HepG2 (cell line): ENCODE data around the gene KCTD21. TPM values are rescaled to one million over a fixed set of nuclear protein-coding genes. Genes with fewer than 3 reads are reported as not detected.

Source experiments
- ATAC-seq: fragments of 200-7000 bp; cut with Tn5 transposase; 3 replicates; pipeline ENCODE4 v1.9.1; 2020; ENCODE audit warnings: mild to moderate bottlenecking, moderate library complexity
- BruUV-seq: library from RNA; stranded (reverse); fragments of 400-500 nt; replicated peaks from 2 replicates; lab custom pipeline; 2021; lab: Mats Ljungman, UMichigan
- CTCF ChIA-PET: fragments of 300-600 bp; formaldehyde crosslinking; extraction: SDS; loops from one replicate; lab custom pipeline; 2021; ENCODE audit warnings: low total read pairs, inconsistent platforms, low intra/inter-chr PET ratio; lab: Yijun Ruan, JAX
- POLR2A ChIA-PET: fragments of 350-600 bp; sonication (Branson Sonifier 250); formaldehyde crosslinking; loops from one replicate; lab custom pipeline; 2020; ENCODE audit warnings: antibody characterized with exemption, inconsistent platforms; lab: Yijun Ruan, JAX
- DNase-seq: peaks from one replicate; pipeline ENCODE4 v3.0.0-alpha.2; 2015; ENCODE audit warnings: low spot score
- FAIRE-seq: peaks from 3 replicates; lab custom pipeline; 2011; peaks lifted over from hg19 to GRCh38; lab: Jason Lieb, UNC
- H2AFZ ChIP-seq: one replicate; pipeline ENCODE4 v1.6.1; 2011; ENCODE audit warnings: low read length, inconsistent platforms
- H3K27ac ChIP-seq: fragments of 300-600 bp; 3 replicates; pipeline ENCODE4 v1.8.0; 2011; ENCODE audit warnings: mixed run types, mild to moderate bottlenecking, mixed read lengths, low read length, inconsistent platforms; ENCODE audit not compliant: insufficient read depth; ENCODE audit errors: extremely low read length
- H3K27me3 ChIP-seq, 2 experiments: fragments of 200-600 bp in 1 of 2; 2 replicates in 1 of 2; 3 replicates in 1 of 2; pipeline versions ENCODE4 v1.6.0 to v1.8.0; 2011; ENCODE audit warnings: low read length in 2 of 2, mild to moderate bottlenecking in 2 of 2, moderate library complexity in 2 of 2, inconsistent platforms in 1 of 2; ENCODE audit not compliant: insufficient read depth in 2 of 2, control insufficient read depth in 1 of 2
- H3K36me3 ChIP-seq, 2 experiments: fragments of 200-600 bp in 1 of 2; replicated peaks in 1 of 2; 2 replicates in 1 of 2; 3 replicates in 1 of 2; pipeline versions ENCODE4 v1.5.1 to v1.8.0; 2011; ENCODE audit warnings: low read length in 2 of 2, inconsistent platforms in 1 of 2; ENCODE audit not compliant: insufficient read depth in 2 of 2, control insufficient read depth in 1 of 2
- H3K4me1 ChIP-seq: 2 replicates; pipeline ENCODE4 v1.5.1; 2012; ENCODE audit warnings: low read length, inconsistent platforms; ENCODE audit not compliant: insufficient read depth
- H3K4me2 ChIP-seq: 2 replicates; pipeline ENCODE4 v1.6.0; 2011; ENCODE audit warnings: low read depth, low read length, inconsistent platforms
- H3K4me3 ChIP-seq, 3 experiments: fragments of 200-600 bp in 1 of 3; sonication (generic), shearing (Covaris generic) in 1 of 3; replicated peaks in 1 of 3; 2 replicates each; pipeline ENCODE4 v1.5.1; 2011 to 2016; ENCODE audit warnings: low read length in 3 of 3, inconsistent platforms in 2 of 3, low read depth in 2 of 3, mild to moderate bottlenecking in 2 of 3, control low read depth in 1 of 3, mixed read lengths in 1 of 3; ENCODE audit not compliant: insufficient read depth in 1 of 3
- H3K79me2 ChIP-seq: one replicate; pipeline ENCODE4 v1.6.1; 2011; ENCODE audit warnings: low read length, inconsistent platforms; ENCODE audit not compliant: insufficient read depth
- H3K9ac ChIP-seq: 2 replicates; pipeline ENCODE4 v1.6.0; 2011; ENCODE audit warnings: mild to moderate bottlenecking, low read depth, low read length, inconsistent platforms; ENCODE audit not compliant: insufficient read depth
- H3K9me3 ChIP-seq: 2 replicates; pipeline ENCODE4 v1.5.1; 2012; ENCODE audit warnings: mild to moderate bottlenecking, low read length
- H4K20me1 ChIP-seq: 2 replicates; pipeline ENCODE4 v1.6.0; 2011; ENCODE audit warnings: inconsistent platforms, mild to moderate bottlenecking, low read length, moderate library complexity; ENCODE audit not compliant: insufficient read depth
- EP300 ChIP-seq, 3 experiments: sonication (generic) in 1 of 3; formaldehyde crosslinking in 1 of 3; IDR thresholded peaks; 2 replicates each; pipeline versions ENCODE4 v1.5.1 to v1.6.1; 2011 to 2020; ENCODE audit warnings: low read depth in 2 of 3, low read length in 2 of 3, borderline replicate concordance in 1 of 3, improper control_type of control experiment in 1 of 3, mild to moderate bottlenecking in 1 of 3, missing genetic modification reagents in 1 of 3, moderate library complexity in 1 of 3
- FOXA3 ChIP-seq: IDR thresholded peaks from 2 replicates; pipeline ENCODE4 v1.6.1; 2016; ENCODE audit warnings: missing genetic modification reagents, missing compliant biosample characterization
- FOXK2 ChIP-seq: fragments of 450-650 bp; IDR thresholded peaks from 2 replicates; pipeline ENCODE4 v1.6.1; 2016
- FOXP4 ChIP-seq: sonication (generic); formaldehyde crosslinking; IDR thresholded peaks from 2 replicates; pipeline ENCODE4 v1.4.0; 2020; ENCODE audit warnings: missing genetic modification reagents
- MAF1 ChIP-seq: sonication (generic); formaldehyde crosslinking; IDR thresholded peaks from 2 replicates; pipeline ENCODE4 v1.5.0; 2020; ENCODE audit warnings: missing genetic modification reagents, borderline replicate concordance
- NBN ChIP-seq: fragments of 450-650 bp; conservative IDR thresholded peaks from 2 replicates; pipeline ENCODE4 v1.6.1; 2017
- NR2F6 ChIP-seq, 2 experiments: IDR thresholded peaks; 2 replicates each; pipeline ENCODE4 v1.6.1; 2016; ENCODE audit warnings: antibody characterized with exemption in 1 of 2, mild to moderate bottlenecking in 1 of 2
- POLR2A ChIP-seq, 2 experiments: IDR thresholded peaks; 2 replicates each; pipeline ENCODE4 v1.6.1; 2011; ENCODE audit warnings: low read depth in 2 of 2, low read length in 2 of 2, mild to moderate bottlenecking in 1 of 2, moderate library complexity in 1 of 2; ENCODE audit not compliant: insufficient read depth in 1 of 2
- RARA ChIP-seq: IDR thresholded peaks from 2 replicates; pipeline ENCODE4 v1.6.1; 2016; ENCODE audit warnings: missing genetic modification reagents, missing compliant biosample characterization
- SAP130 ChIP-seq: IDR thresholded peaks from 2 replicates; pipeline ENCODE4 v1.6.1; 2016; ENCODE audit warnings: low read depth
- SOX13 ChIP-seq, 3 experiments: fragments of 450-650 bp in 1 of 3; sonication (generic) in 1 of 3; formaldehyde crosslinking in 1 of 3; IDR thresholded peaks in 2 of 3; conservative IDR thresholded peaks in 1 of 3; 2 replicates each; pipeline versions ENCODE4 v1.5.0 to v1.6.1; 2016 to 2020; ENCODE audit warnings: antibody characterized with exemption in 1 of 3, mild to moderate bottlenecking in 1 of 3, missing compliant biosample characterization in 1 of 3, missing genetic modification reagents in 1 of 3, moderate library complexity in 1 of 3
- SOX5 ChIP-seq: IDR thresholded peaks from 2 replicates; pipeline ENCODE4 v1.6.1; 2016; ENCODE audit warnings: borderline replicate concordance
- ZBTB49 ChIP-seq: sonication (generic); formaldehyde crosslinking; IDR thresholded peaks from 2 replicates; pipeline ENCODE4 v1.4.0; 2020; ENCODE audit warnings: missing genetic modification reagents, borderline replicate concordance
- ZNF260 ChIP-seq: sonication (generic); formaldehyde crosslinking; IDR thresholded peaks from 2 replicates; pipeline ENCODE4 v1.4.0; 2020; ENCODE audit warnings: missing genetic modification reagents, low read depth, mild to moderate bottlenecking, borderline replicate concordance
- ZNF329 ChIP-seq: sonication (generic); formaldehyde crosslinking; IDR thresholded peaks from 2 replicates; pipeline ENCODE4 v1.9.0; 2021; ENCODE audit warnings: low read depth, mild to moderate bottlenecking, missing genetic modification reagents
- ZNF564 ChIP-seq: sonication (generic); formaldehyde crosslinking; IDR thresholded peaks from 2 replicates; pipeline ENCODE4 v1.8.1; 2023; ENCODE audit warnings: mild to moderate bottlenecking, missing genetic modification reagents
- ZNF709 ChIP-seq: sonication (generic); formaldehyde crosslinking; IDR thresholded peaks from 2 replicates; pipeline ENCODE4 v1.5.0; 2020; ENCODE audit warnings: mild to moderate bottlenecking, missing genetic modification reagents
- in situ Hi-C: cut with HindIII; loops from 2 replicates; pipeline ENCODE4 v1.10.0; 2017; ENCODE audit warnings: low pct_unique_long_range_greater_than_20kb; ENCODE audit not compliant: extremely low pct_ligation_motif_present
- intact Hi-C: fragments of 100-400 bp; cut with micrococcal nuclease; formaldehyde crosslinking; loops from one replicate; pipeline ENCODE4 v1.10.0; 2022; ENCODE audit not compliant: unreplicated experiment
- polyA plus RNA-seq, 8 experiments: library from polyadenylated mRNA; depleted of rRNA in 3 of 8; stranded (reverse) in 7 of 8; unstranded in 1 of 8; fragments of >200 nt; fragmentation: Illumina TruSeq in 4 of 8; extraction: Trizol in 4 of 8; gene quantifications; 2 replicates each; pipeline versions ENCODE4 v1.2.1 to v1.2.3, GENCODE V29; 2011 to 2016; ENCODE audit warnings: low read depth in 4 of 8, missing spikeins in 1 of 8, mixed read lengths in 1 of 8; ENCODE audit not compliant: insufficient read depth in 1 of 8
- total RNA-seq, 5 experiments: library from RNA; depleted of rRNA; stranded (reverse); fragments of >200 nt; fragmentation: Illumina TruSeq; extraction: Trizol; gene quantifications; 2 replicates each; pipeline ENCODE4 v1.2.3, GENCODE V29; 2016; ENCODE audit warnings: low read depth in 1 of 5
- TF ChIP-seq, protein P1 (sequence below), 2 experiments: fragments of 450-650 bp in 1 of 2; sonication (generic) in 1 of 2; formaldehyde crosslinking; IDR thresholded peaks; 2 replicates each; pipeline versions ENCODE4 v1.5.0 to v1.8.0; 2020 to 2022; ENCODE audit warnings: mild to moderate bottlenecking in 1 of 2, missing genetic modification reagents in 1 of 2

KCTD21 gene
- total and polyA plus RNA-seq, 2 of the 13 experiments (the other 11 are each of a cell fraction or from before 2014, with no cell fraction given) = 3.1 to 13.5 TPM

GRCh38 chr11:78150754-78151153, 37.7 kb downstream of the KCTD21 start:
- no peaks in the 10 kb centered on the region; a peak in 1 of 5 replicates for H3K36me3 ChIP-seq
- no peaks in the 10 kb centered on the region for H3K9me3 ChIP-seq
- in situ Hi-C loops = no loop called here
- TF ChIP-seq RARA (CRISPR knock-in tag) (peak; percentile 43), NBN (no peak), ZBTB49 (CRISPR knock-in tag) (no peak), MAF1 (CRISPR knock-in tag) (no peak), SAP130 (CRISPR knock-in tag) (0 out of 2 replicates have a peak, but pooled peaks have one; percentile 13), ZNF564 (CRISPR knock-in tag) (no peak), FOXA3 (CRISPR knock-in tag) (peak; percentile 36; the same call in 1 of the 2 replicates), ZNF709 (CRISPR knock-in tag) (no peak), SOX5 (CRISPR knock-in tag) (peak; percentile 68; the same call in 1 of the 2 replicates), FOXK2 (no peak), SOX13 (IDR thresholded peaks at IDR 0.05) (no peak), SOX13 (CRISPR knock-in tag; conservative IDR thresholded peaks at IDR 0.05 in 1 of 2, IDR thresholded peaks at IDR 0.05 in 1 of 2) (peak in 1 of 2 experiments; percentile 73; a peak in 2 of 4 replicates), ZNF329 (CRISPR knock-in tag) (no peak), EP300 (IDR thresholded peaks at IDR 0.05; ENCODE audit: low read depth in 2 of 2, low read length in 2 of 2) (no peak), EP300 (CRISPR knock-in tag; IDR thresholded peaks at IDR 0.05; ENCODE audit: borderline replicate concordance) (no peak), NR2F6 (IDR thresholded peaks at IDR 0.05) (peak; percentile 24), NR2F6 (CRISPR knock-in tag; IDR thresholded peaks at IDR 0.05) (no peak), FOXP4 (CRISPR knock-in tag) (peak; percentile 40; the same call in 1 of the 2 replicates), ZNF260 (CRISPR knock-in tag) (no peak), POLR2A (IDR thresholded peaks at IDR 0.05; ENCODE audit: insufficient read depth in 1 of 2, low read depth in 2 of 2, low read length in 2 of 2) (no peak)
- TF ChIP-seq, protein P1, sequence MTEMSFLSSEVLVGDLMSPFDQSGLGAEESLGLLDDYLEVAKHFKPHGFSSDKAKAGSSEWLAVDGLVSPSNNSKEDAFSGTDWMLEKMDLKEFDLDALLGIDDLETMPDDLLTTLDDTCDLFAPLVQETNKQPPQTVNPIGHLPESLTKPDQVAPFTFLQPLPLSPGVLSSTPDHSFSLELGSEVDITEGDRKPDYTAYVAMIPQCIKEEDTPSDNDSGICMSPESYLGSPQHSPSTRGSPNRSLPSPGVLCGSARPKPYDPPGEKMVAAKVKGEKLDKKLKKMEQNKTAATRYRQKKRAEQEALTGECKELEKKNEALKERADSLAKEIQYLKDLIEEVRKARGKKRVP (CRISPR knock-in tag; IDR thresholded peaks at IDR 0.05) = no peak
- 0 out of 2 replicates have a peak overlapping the region, but pooled peaks have one; percentile 24 for H3K4me2 ChIP-seq
- no TSS peak for BruUV-seq
- H3K79me2 ChIP-seq = no peaks in the 10 kb centered on the region
- intact Hi-C loops = no loop called here
- no peak overlapping the region for H3K4me3 ChIP-seq
- H4K20me1 ChIP-seq = no peaks in the 10 kb centered on the region
- DNase-seq (no peak), ATAC-seq (peak; percentile 34; the same call in 1 of the 3 replicates), FAIRE-seq (no peak)
- ChIA-PET POLR2A (interaction anchor here (1.1 to 1.9 kb wide), 2 partner anchors 11 to 18 kb away, joined by 3 to 9 read pairs; partner anchors contain the start of gene ALG8), CTCF (no interaction called here)
- no peaks in the 10 kb centered on the region for H3K27me3 ChIP-seq
- peaks cover 35% of the 10 kb centered on the region for H3K4me1 ChIP-seq
- 0 out of 2 replicates have a peak overlapping the region, but pooled peaks have one; percentile 12 for H3K9ac ChIP-seq
- peak overlapping the region; percentile 45 for H3K27ac ChIP-seq
- no peak overlapping the region for H2AFZ ChIP-seq
